Measurements from ENCODE around the gene HOOK1. TPM values are rescaled to one million over a fixed set of nuclear protein-coding genes. Genes with fewer than 3 reads are reported as not detected.

Gene HOOK1
- total and polyA plus RNA-seq, 4 donors, result 4.1 to 35.5 (median 12.7) TPM

DNA sequence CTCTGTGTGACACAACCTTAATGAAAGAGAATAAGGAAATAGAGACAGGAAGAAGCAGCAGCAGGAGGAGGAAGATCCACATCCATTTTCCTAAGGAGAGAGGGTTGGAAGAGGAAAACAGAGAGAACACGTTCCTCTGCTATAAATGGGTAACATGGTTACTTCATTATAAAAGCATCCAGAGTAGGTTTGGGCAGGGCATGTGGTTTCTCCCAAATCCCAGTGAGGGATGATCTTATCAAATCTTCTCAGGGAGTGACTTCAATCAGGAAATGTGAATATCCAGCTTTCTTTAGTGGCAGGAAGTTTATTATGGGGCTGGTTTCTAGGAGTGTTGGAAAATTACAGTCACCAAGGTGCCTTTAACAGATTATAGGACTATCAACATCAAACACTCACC lies 100.8 kb downstream of the HOOK1 start:
- no peaks in the 10 kb centered on the region for H3K36me3 ChIP-seq (ENCODE audit: control insufficient read depth in 4 of 4, insufficient read depth in 4 of 4, low read length in 4 of 4)
- no peak overlapping the region for H3K9ac ChIP-seq (ENCODE audit: insufficient read depth in 1 of 2, low read length in 2 of 2)
- TF ChIP-seq CTCF (IDR thresholded peaks at IDR 0.05; ENCODE audit: control extremely low read depth, extremely low read depth), result no peak
- WGBS, 2 donors, result 63 to 65% methylated on average over 1 of the region's 1 CpG
- H3K9me3 ChIP-seq (ENCODE audit: control insufficient read depth in 4 of 4, insufficient read depth in 3 of 4, low read length in 3 of 4), result no peaks in the 10 kb centered on the region
- peaks cover 0 to 15% (median 0%) of the 10 kb centered on the region in 5 donors for H3K4me1 ChIP-seq (ENCODE audit: control insufficient read depth in 5 of 5, insufficient read depth in 5 of 5, low read length in 5 of 5)
- no peaks in the 10 kb centered on the region for H3K27me3 ChIP-seq (ENCODE audit: control insufficient read depth in 3 of 3, insufficient read depth in 3 of 3, low read length in 2 of 3)
- H3K4me3 ChIP-seq, result no peak overlapping the region
- H3K27ac ChIP-seq (ENCODE audit: low read depth in 1 of 2, low read length in 1 of 2), result peak overlapping the region in 1 of 2 donors; percentile 56
- ATAC-seq (ENCODE audit: insufficient read depth, low FRiP score), result no peak
- no peak for DNase-seq

GRCh38 chr1:59917026-59917784 lies 102.5 kb downstream of the HOOK1 start:
- peak overlapping the region in 1 of 2 donors; percentile 41 for H3K27ac ChIP-seq (ENCODE audit: low read depth in 1 of 2, low read length in 1 of 2)

DNA sequence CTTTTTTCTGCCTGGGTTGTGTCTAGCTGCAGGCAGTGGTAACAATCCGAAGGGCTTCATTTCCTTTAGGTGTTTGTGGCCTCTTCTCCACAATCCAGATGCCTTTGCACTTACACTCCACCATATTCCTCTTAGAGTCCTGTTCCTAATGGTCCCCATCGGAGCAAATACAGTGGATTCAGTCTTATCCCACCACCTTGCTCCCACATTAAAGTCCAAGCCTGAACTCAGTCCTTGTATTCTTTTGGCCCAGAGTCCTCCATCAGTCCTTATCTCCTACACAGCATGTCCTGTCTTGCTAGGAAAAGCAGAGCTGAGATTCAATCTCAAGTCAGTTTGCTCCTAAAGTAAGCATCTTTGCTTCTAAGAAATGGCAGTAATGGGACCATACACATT lies 103.0 kb downstream of the HOOK1 start:
- Histone ChIP-seq H3K27me3 (ENCODE audit: control insufficient read depth in 3 of 3, insufficient read depth in 3 of 3, low read length in 2 of 3) (no peaks in the 10 kb centered on the region), H3K9ac (ENCODE audit: insufficient read depth in 1 of 2, low read length in 2 of 2) (no peak overlapping the region), H3K27ac (ENCODE audit: low read depth in 1 of 2, low read length in 1 of 2) (peak overlapping the region in 1 of 2 donors; percentile 41), H3K36me3 (ENCODE audit: control insufficient read depth in 4 of 4, insufficient read depth in 4 of 4, low read length in 4 of 4) (no peaks in the 10 kb centered on the region), H3K9me3 (ENCODE audit: control insufficient read depth in 4 of 4, insufficient read depth in 3 of 4, low read length in 3 of 4) (peaks cover 0 to 2% (median 0%) of the 10 kb centered on the region in 4 donors), H3K4me1 (ENCODE audit: control insufficient read depth in 5 of 5, insufficient read depth in 5 of 5, low read length in 5 of 5) (peaks cover 0 to 15% (median 0%) of the 10 kb centered on the region in 5 donors), H3K4me3 (no peak overlapping the region)
- WGBS, 2 donors, result 93 to 100% methylated on average over 2 of the region's 2 CpGs
- ATAC-seq (ENCODE audit: insufficient read depth, low FRiP score), result no peak
- no peak for TF ChIP-seq CTCF (IDR thresholded peaks at IDR 0.05; ENCODE audit: control extremely low read depth, extremely low read depth)
- DNase-seq, result no peak

More at GRCh38 chr1:59917026-59917784, 102.5 kb downstream of the HOOK1 start:
- Histone ChIP-seq H3K9ac (ENCODE audit: insufficient read depth in 1 of 2, low read length in 2 of 2) (no peak overlapping the region), H3K27me3 (ENCODE audit: control insufficient read depth in 3 of 3, insufficient read depth in 3 of 3, low read length in 2 of 3) (no peaks in the 10 kb centered on the region), H3K4me3 (no peak overlapping the region), H3K36me3 (ENCODE audit: control insufficient read depth in 4 of 4, insufficient read depth in 4 of 4, low read length in 4 of 4) (no peaks in the 10 kb centered on the region), H3K9me3 (ENCODE audit: control insufficient read depth in 4 of 4, insufficient read depth in 3 of 4, low read length in 3 of 4) (no peaks in the 10 kb centered on the region), H3K4me1 (ENCODE audit: control insufficient read depth in 5 of 5, insufficient read depth in 5 of 5, low read length in 5 of 5) (peaks cover 0 to 15% (median 0%) of the 10 kb centered on the region in 5 donors)
- TF ChIP-seq CTCF (IDR thresholded peaks at IDR 0.05; ENCODE audit: control extremely low read depth, extremely low read depth), result no peak
- no peak for DNase-seq
- 88 to 92% methylated on average over 10 of the region's 10 CpGs for WGBS, 2 donors
- ATAC-seq (ENCODE audit: insufficient read depth, low FRiP score), result no peak
